CD4-positive, alpha-beta T cell (primary cell): ENCODE data around the gene ATP5PO. TPM values are rescaled to one million over a fixed set of nuclear protein-coding genes. Genes with fewer than 3 reads are reported as not detected.
A peak's percentile ranks its signal among the peaks of the same experiment; 100 is the strongest.

Source experiments
- ATAC-seq: fragments of 200-7000 bp; cut with Tn5 transposase; one replicate; pipeline ENCODE4 v1.10.0; 2022; ENCODE audit warnings: mild to moderate bottlenecking; ENCODE audit not compliant: poor library complexity
- CTCF ChIA-PET: fragments of 350-600 bp; sonication (Branson Sonifier 250); formaldehyde crosslinking; loops from one replicate; lab custom pipeline; 2021; ENCODE audit warnings: antibody characterized with exemption, inconsistent platforms; lab: Charles Lee
- POLR2A ChIA-PET: fragments of 350-600 bp; sonication (Branson Sonifier 250); formaldehyde crosslinking; loops from one replicate; lab custom pipeline; 2021; ENCODE audit warnings: antibody characterized with exemption, inconsistent platforms; lab: Charles Lee
- DNase-seq, 14 experiments: peaks; one replicate each; pipeline ENCODE4 v3.0.0-alpha.2; 2013 to 2020; ENCODE audit warnings: mixed read lengths in 2 of 14
- H3K27ac ChIP-seq, 2 donors: one replicate each; pipeline versions ENCODE4 v1.5.1 to v1.7.0; 2013; ENCODE audit warnings: low read length in 2 of 2, low read depth in 1 of 2, mild to moderate bottlenecking in 1 of 2
- H3K27me3 ChIP-seq, 2 experiments: 1 replicate in 1 of 2; 2 replicates in 1 of 2; pipeline versions ENCODE4 v1.6.1 to v1.7.0; 2013; ENCODE audit warnings: low read length in 2 of 2, control low read depth in 1 of 2, mild to moderate bottlenecking in 1 of 2, moderate library complexity in 1 of 2; ENCODE audit not compliant: insufficient read depth in 2 of 2, control insufficient read depth in 1 of 2
- H3K36me3 ChIP-seq: one replicate; pipeline ENCODE4 v1.6.1; 2013; ENCODE audit warnings: low read length, control low read depth; ENCODE audit not compliant: insufficient read depth
- H3K4me1 ChIP-seq: one replicate; pipeline ENCODE4 v1.6.1; 2013; ENCODE audit warnings: low read length, control low read depth; ENCODE audit not compliant: insufficient read depth
- H3K4me3 ChIP-seq: one replicate; pipeline ENCODE4 v1.5.1; 2013; ENCODE audit warnings: mild to moderate bottlenecking, low read length, moderate library complexity
- H3K9me3 ChIP-seq, 2 experiments: 1 replicate in 1 of 2; 2 replicates in 1 of 2; pipeline versions ENCODE4 v1.6.1 to v1.7.0; 2013; ENCODE audit warnings: low read length in 2 of 2, mild to moderate bottlenecking in 2 of 2, control low read depth in 1 of 2, moderate library complexity in 1 of 2; ENCODE audit not compliant: control insufficient read depth in 1 of 2, insufficient read depth in 1 of 2
- H3K27ac Mint-ChIP-seq: one replicate; pipeline ENCODE4 v1.8.0; 2020; ENCODE audit warnings: mixed read lengths
- H3K27me3 Mint-ChIP-seq: one replicate; pipeline ENCODE4 v1.8.0; 2021; ENCODE audit warnings: mixed read lengths
- H3K36me3 Mint-ChIP-seq: one replicate; pipeline ENCODE4 v1.8.0; 2021; ENCODE audit warnings: low read depth, mixed read lengths
- H3K4me1 Mint-ChIP-seq: one replicate; pipeline ENCODE4 v1.8.0; 2021; ENCODE audit warnings: low read depth, mixed read lengths
- H3K4me3 Mint-ChIP-seq: one replicate; pipeline ENCODE4 v1.8.0; 2020; ENCODE audit warnings: mild to moderate bottlenecking, mixed read lengths
- H3K9me3 Mint-ChIP-seq: one replicate; pipeline ENCODE4 v1.8.0; 2020; ENCODE audit warnings: mixed read lengths
- CTCF ChIP-seq: fragments of 200-600 bp; IDR thresholded peaks from one replicate; pipeline ENCODE4 v1.8.0; 2022; ENCODE audit warnings: antibody characterized with exemption, mild to moderate bottlenecking
- intact Hi-C, 2 experiments: fragments of 100-400 bp; cut with DNase I in 1 of 2; cut with micrococcal nuclease in 1 of 2; formaldehyde crosslinking; loops; one replicate each; pipeline versions ENCODE4 v1.15.1 to v1.9.0; 2023 to 2025; cut with DNase I, micrococcal nuclease
- total RNA-seq, 174 experiments: library from RNA in 2 of 174; stranded (reverse) in 2 of 174; gene quantifications; one replicate each; pipeline ENCODE4 v1.2.3 and lab custom pipeline; 2021 to 2026

ATP5PO gene
- total RNA-seq, 2 experiments from 2014 or later, result 143 to 149 TPM

DNA sequence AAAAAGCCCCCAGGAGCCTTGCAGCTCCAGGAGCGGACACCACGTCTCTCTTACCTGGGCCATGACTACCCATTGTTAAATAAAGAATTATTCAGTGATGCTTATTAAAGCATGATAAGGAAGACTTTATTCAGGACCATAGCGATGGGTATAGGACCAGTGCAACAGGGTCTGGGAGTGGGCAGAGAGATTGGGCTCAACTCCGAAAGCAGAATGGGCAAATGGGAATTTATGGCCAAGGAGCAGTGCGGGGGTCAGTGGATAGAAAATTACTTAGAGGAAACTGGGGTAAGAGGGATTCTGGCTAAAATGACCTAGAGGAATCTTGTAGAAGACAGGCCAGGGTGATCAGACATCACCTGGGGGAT lies 580 bp upstream of the ATP5PO start:
- Mint-ChIP-seq H3K27me3 (no peaks in the 10 kb centered on the region), H3K4me3 (peak overlapping the region; percentile 97), H3K9me3 (no peaks in the 10 kb centered on the region), H3K36me3 (peaks cover 40% of the 10 kb centered on the region), H3K4me1 (peaks cover 38% of the 10 kb centered on the region), H3K27ac (peak overlapping the region; percentile 92)
- Histone ChIP-seq H3K27ac (peak overlapping the region in 1 of 2 donors; percentile 66), H3K36me3 (peaks cover 24% of the 10 kb centered on the region), H3K27me3 (no peaks in the 10 kb centered on the region), H3K4me1 (peaks cover 19% of the 10 kb centered on the region), H3K4me3 (peak overlapping the region; percentile 75), H3K9me3 (no peaks in the 10 kb centered on the region)
- CTCF ChIA-PET, result no interaction called here
- ATAC-seq (no peak), DNase-seq (no peak)
- intact Hi-C loops, result loop anchor here in 1 of 2 experiments (10.0 kb wide), 1 partner anchor 271 kb away; the partner anchor contains the start of genes CRYZL1 and ITSN1
- POLR2A ChIA-PET, result interaction anchor here (1.4 to 1.7 kb wide), 2 partner anchors 15 to 32 kb away, joined by 3 to 8 read pairs; no protein-coding TSS in a partner anchor
- TF ChIP-seq CTCF, result no peak

- Mint-ChIP-seq H3K4me3 (peak overlapping the region; percentile 97), H3K9me3 (no peaks in the 10 kb centered on the region), H3K27me3 (no peaks in the 10 kb centered on the region), H3K4me1 (peaks cover 45% of the 10 kb centered on the region), H3K27ac (peak overlapping the region; percentile 92), H3K36me3 (peaks cover 60% of the 10 kb centered on the region)
- no peaks in the 10 kb centered on the region for H3K27me3 ChIP-seq
- DNase-seq, result no peak
- no peak for ATAC-seq
- POLR2A ChIA-PET, result no interaction called here
- no peaks in the 10 kb centered on the region for H3K9me3 ChIP-seq
- H3K27ac ChIP-seq, result no peak overlapping the region
- CTCF ChIA-PET, result interaction anchor here (1.3 to 3.4 kb wide), 2 partner anchors 10 to 176 kb away, joined by 3 to 17 read pairs; no protein-coding TSS in a partner anchor
- H3K36me3 ChIP-seq, result peaks cover 39% of the 10 kb centered on the region
- no peak overlapping the region for H3K4me3 ChIP-seq
- peaks cover 19% of the 10 kb centered on the region for H3K4me1 ChIP-seq
- no peak for TF ChIP-seq CTCF
- intact Hi-C loops, result loop anchor here in 1 of 2 experiments (10.0 kb wide), 1 partner anchor 269 kb away; the partner anchor contains the start of genes CRYZL1 and ITSN1
Observed at GRCh38 chr21:33914188-33914587, 1.4 kb downstream of the ATP5PO start.

- CTCF ChIA-PET, result no interaction called here
- no peak overlapping the region for H3K4me3 Mint-ChIP-seq
- Histone ChIP-seq H3K27ac (no peak overlapping the region), H3K4me3 (no peak overlapping the region), H3K36me3 (peaks cover 77% of the 10 kb centered on the region), H3K4me1 (peaks cover 8% of the 10 kb centered on the region), H3K27me3 (no peaks in the 10 kb centered on the region), H3K9me3 (no peaks in the 10 kb centered on the region)
- DNase-seq (no peak), ATAC-seq (no peak)
- intact Hi-C loops, result loop anchor here in 1 of 2 experiments (10.0 kb wide), 1 partner anchor 265 kb away; the partner anchor contains the start of genes CRYZL1 and ITSN1
- peaks cover 35% of the 10 kb centered on the region for H3K4me1 Mint-ChIP-seq
- POLR2A ChIA-PET, result no interaction called here
- no peak overlapping the region for H3K27ac Mint-ChIP-seq
- TF ChIP-seq CTCF, result no peak
- no peaks in the 10 kb centered on the region for H3K27me3 Mint-ChIP-seq
- no peaks in the 10 kb centered on the region for H3K9me3 Mint-ChIP-seq
- H3K36me3 Mint-ChIP-seq, result peaks cover 90% of the 10 kb centered on the region
Observed at GRCh38 chr21:33909756-33910155, 5.8 kb downstream of the ATP5PO start.
